ENCODE results near the gene SUGT1.

Gene SUGT1

DNA sequence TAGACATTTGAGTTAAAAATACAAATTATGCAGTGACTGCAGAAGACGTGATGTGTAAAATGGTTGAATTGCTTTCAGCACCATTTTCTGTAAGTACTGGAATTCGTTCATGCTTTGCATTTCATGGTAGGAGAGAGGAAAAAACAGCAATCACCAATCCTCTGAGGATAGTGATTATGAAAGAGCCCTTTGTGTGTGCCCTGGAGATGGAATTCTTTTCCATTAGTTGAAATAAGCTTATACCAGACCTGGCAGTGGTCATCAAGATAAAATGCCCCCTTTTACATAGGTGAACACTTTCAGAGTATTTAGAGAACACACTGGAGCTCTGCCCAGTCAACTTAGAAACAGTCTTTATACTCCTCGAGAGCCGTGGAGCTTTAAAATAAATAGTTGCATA, 85.3 kb downstream of the SUGT1 start:
- DNase-seq (ENCODE audit: low spot score) = no peak

DNA sequence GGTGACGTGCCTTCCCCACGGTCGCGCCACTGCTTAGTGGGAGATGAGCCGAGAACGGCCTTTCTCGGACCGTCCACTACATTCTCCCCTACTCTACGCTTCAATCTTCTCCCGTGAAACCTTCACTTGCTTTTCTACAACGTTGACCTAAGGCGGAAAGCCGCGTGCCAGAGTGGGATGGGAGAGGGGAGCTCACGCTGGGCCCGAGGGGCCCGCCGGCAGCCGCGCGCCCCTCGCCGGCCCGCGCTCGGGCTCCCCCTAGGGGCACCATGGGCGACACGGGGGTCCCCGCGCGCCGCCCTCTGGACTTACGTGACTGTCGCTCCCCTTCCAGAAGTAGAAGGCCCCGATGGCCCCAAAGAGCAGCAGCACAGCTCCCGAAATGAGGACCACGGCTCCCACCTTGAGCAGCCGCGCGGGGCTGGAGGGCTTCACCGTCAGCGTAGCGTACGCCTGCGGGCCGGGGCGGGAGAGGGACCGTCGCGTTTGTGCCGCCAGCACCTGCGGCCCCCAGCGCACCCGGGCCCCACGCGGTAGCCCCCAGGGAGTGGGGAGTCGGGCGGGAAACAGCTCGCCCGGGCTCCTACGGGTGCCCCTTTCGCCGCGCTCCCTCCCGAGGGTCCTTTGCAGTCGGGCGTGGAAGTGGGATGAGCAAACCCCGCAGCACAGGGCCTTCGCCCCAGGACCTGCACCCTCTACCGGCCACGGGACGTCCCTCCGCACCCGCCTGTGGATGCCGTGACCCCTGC, 86.3 kb downstream of the SUGT1 start:
- DNase-seq (ENCODE audit: low spot score) = no peak

DNA sequence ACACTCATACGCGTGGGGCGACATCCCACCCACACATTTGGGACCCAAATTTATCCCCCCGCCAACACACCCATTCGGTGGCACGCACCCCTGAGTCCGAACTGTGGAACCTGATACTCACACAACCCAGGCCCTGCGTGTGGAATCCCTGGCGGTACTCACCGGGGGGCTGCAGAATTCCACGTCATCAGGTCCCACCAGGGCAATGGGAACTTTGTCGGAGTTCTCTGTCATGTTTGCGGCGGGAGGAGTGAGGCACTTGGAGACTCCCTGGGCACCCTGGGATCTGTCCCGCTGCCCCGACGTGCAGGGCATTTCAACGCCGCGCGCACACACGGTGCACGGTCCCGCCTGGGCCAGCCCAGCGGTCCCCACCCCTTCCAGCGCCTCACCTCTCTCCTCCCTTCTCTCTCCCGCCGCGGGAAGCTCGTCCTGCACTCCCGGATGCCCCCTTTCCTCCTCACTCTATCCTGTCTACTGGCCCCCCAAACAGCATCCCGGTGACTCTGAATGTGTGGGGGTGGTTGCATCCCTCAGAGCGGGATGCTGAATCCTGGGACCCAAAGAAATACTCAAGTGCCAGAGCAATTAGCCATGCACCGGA, 86.9 kb downstream of the SUGT1 start, which contains the start of gene CNMD:
TSS of gene CNMD (minus strand) at position 353 of the 604 bp plus-strand sequence. CDS start at position 234, 119 bp downstream.
- no peak for DNase-seq (ENCODE audit: low spot score)

DNA sequence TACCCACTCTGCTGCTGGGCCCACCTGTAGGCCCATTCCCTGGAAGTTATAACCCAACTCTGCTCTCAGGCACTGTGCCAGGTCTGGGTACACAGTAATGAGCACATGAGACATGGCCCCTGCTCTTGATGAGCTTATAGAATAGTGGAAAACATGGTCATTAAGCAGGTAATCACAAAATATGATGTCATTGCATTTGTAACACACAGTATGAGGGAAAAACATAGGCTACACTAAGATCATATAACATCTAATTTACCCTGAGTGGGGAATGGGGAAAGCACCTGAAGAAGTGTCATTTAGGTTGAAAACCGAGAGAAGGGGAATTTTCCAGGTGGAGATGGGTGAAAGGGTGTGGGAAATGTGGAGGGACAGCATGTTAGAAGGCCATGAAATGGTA, 90.9 kb downstream of the SUGT1 start:
- no peak for DNase-seq (ENCODE audit: low spot score)

DNA sequence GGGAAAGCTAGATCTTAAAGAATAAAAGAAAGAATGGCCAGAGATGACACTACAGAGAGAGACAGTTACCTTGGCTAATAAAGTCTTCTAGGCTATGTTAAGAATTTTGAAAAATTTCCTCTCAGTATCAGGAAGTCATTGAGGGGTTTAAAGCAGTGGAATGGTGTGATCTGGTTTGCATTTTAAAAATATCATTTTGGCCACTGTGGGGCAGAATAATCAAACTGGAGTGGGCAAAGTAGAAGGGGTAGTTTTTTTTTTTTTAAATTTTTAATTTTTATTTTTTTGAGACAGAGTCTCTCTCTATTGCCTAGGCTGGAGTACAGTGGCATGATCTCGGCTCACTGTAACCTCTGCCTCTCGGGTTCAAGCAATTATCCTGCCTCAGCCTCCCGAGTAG, 91.4 kb downstream of the SUGT1 start:
- no peak for DNase-seq (ENCODE audit: low spot score)

DNA sequence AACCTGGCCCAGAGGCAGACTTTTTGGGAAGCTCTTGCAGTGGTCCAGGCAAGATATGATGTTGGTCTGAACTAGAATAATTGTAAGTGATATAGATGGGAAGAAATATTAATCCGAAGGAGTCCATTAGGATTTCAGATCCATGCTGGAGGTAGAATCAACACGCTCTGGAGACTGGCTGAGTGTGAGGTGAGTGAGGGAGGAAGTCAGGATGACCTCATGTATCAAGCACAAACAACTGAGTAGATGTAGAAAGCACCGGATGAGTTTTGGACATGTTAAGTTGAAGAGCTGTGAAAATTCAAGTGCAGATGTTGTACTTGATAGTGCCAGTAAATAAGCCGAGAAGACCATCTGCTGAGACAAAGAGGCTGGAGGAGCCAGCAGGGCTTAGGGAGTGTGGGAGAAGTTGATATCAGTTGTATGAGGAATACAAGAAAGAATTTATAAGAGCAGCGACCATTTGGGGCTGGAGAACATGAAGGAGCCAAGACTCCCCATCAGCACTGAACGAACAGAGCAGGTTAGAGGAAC, 92.3 kb downstream of the SUGT1 start:
- DNase-seq (ENCODE audit: low spot score) = no peak

DNA sequence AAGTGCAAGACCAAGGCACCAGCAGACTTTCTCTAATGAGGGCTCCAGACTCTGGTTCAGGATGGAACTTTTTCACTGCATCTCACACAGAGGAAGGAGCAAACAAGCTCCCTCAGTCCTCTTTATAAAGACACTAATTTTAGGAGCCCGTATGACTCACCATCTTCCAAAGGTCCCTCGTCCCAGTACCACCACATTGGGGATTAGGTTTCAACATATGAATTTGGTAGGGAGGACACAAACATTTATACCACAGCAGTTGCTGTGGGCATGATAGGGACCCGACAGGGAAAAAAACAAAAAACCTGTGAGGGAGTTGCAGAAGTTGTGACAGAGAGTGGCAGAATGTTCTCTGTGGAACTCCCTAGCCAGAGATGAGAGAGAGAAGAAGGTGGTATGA, 93.5 kb downstream of the SUGT1 start:
- DNase-seq (ENCODE audit: low spot score) = no peak

DNA sequence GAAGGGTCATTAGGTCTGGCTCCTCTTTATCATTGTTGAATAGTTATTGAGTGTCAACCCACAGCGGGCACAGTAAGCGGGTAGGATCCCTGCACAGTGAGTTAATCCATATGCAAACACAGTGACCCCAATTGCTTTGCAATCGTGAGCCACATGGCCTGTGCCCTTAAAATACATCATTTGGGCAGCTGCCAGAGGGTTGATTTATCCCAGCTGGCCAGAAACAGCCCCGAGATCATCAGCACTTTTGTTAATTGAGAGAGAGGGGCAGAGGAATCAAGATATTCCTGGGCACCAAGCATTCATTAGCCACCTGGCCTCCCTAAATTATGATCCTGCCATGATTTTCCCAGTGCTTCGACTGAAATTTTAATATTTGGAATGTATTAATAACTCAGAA, 96.8 kb downstream of the SUGT1 start:
- DNase-seq (ENCODE audit: low spot score) = no peak
